IMR-90 (cell line): ENCODE measurements around the gene XIST.

ENCODE experiments used
- POLR2A ChIP-seq: IDR thresholded peaks from 2 replicates; pipeline ENCODE4 v1.6.1; 2012; ENCODE audit warnings: mild to moderate bottlenecking, low read depth, low read length
- RFX5 ChIP-seq: IDR thresholded peaks from 2 replicates; pipeline ENCODE4 v1.8.0; 2012; ENCODE audit warnings: low read depth, mild to moderate bottlenecking, low read length, moderate library complexity

DNA sequence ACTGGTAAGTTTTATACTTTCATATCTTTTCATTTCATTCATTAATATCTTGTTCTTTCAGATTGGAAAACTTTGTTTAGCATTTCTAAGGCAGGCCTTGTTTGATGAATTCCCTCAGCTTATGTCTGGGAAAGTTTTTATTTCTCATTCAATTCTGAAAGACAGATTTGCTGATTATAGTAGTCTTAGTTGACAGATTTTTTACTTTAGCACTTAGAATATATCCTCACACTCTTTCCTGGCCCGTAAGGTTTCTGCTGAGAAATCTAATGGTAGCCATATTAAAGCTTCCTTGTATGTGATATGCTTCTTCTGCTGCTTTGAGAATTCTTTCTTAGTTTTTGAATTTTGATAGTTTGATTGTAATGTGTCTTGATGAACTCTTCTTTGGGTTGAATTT is 7.1 kb upstream of the XIST start:
- TF ChIP-seq RFX5 (no peak), POLR2A (no peak)
